B cell (primary cell): ENCODE results near the gene TMEM247. TPM values are rescaled to one million over a fixed set of nuclear protein-coding genes. Genes with fewer than 3 reads are reported as not detected.

ENCODE experiments used
- ATAC-seq: fragments of 200-7000 bp; cut with Tn5 transposase; one replicate; pipeline ENCODE4 v1.10.0; 2021; ENCODE audit warnings: low read depth, mild to moderate bottlenecking, moderate number of reproducible peaks, moderate library complexity
- CTCF ChIA-PET: fragments of 350-600 bp; sonication (Branson Sonifier 250); formaldehyde crosslinking; loops from one replicate; lab custom pipeline; 2021; ENCODE audit warnings: antibody characterized with exemption, inconsistent platforms; lab: Charles Lee
- POLR2A ChIA-PET: fragments of 350-600 bp; sonication (Branson Sonifier 250); formaldehyde crosslinking; loops from one replicate; lab custom pipeline; 2021; ENCODE audit warnings: antibody characterized with exemption; lab: Charles Lee
- DNase-seq: peaks from one replicate; pipeline ENCODE4 v3.0.0; 2013
- H2AFZ ChIP-seq: 2 replicates; pipeline ENCODE4 v1.6.1; 2012; ENCODE audit warnings: mild to moderate bottlenecking, low read depth, low read length; ENCODE audit not compliant: insufficient read depth, poor library complexity, severe bottlenecking
- H3K27ac ChIP-seq, 2 donors: 1 replicate in 1 of 2; 2 replicates in 1 of 2; pipeline ENCODE4 v1.5.1; 2012 to 2013; ENCODE audit warnings: low read length in 2 of 2, mild to moderate bottlenecking in 2 of 2, moderate library complexity in 1 of 2
- H3K27me3 ChIP-seq, 4 experiments: fragments of 200-600 bp in 1 of 4; sonication (generic) in 1 of 4; replicated peaks in 1 of 4; 1 replicate in 2 of 4; 2 replicates in 2 of 4; pipeline versions ENCODE4 v1.6.1 to v1.7.0; 2013 to 2016; ENCODE audit warnings: low read length in 3 of 4, mild to moderate bottlenecking in 2 of 4, mixed read lengths in 1 of 4, moderate library complexity in 1 of 4; ENCODE audit not compliant: insufficient read depth in 4 of 4, control insufficient read depth in 3 of 4; ENCODE audit errors: control extremely low read depth in 1 of 4
- H3K36me3 ChIP-seq, 2 experiments: replicated peaks in 1 of 2; 1 replicate in 1 of 2; 2 replicates in 1 of 2; pipeline versions ENCODE4 v1.6.1 to v1.7.1; 2013; ENCODE audit warnings: low read length in 1 of 2; ENCODE audit not compliant: insufficient read depth in 2 of 2, control insufficient read depth in 1 of 2; ENCODE audit errors: control extremely low read depth in 1 of 2, extremely low read depth in 1 of 2
- H3K4me1 ChIP-seq, 2 donors: fragments of 200-600 bp in 1 of 2; sonication (generic) in 1 of 2; 1 replicate in 1 of 2; 2 replicates in 1 of 2; pipeline versions ENCODE4 v1.5.1 to v1.6.1; 2013 to 2017; ENCODE audit warnings: low read length in 2 of 2; ENCODE audit not compliant: control insufficient read depth in 2 of 2, insufficient read depth in 2 of 2
- H3K4me2 ChIP-seq: replicated peaks from 2 replicates; pipeline ENCODE3; 2012; ENCODE audit warnings: mild to moderate bottlenecking, low read depth, low read length; ENCODE audit not compliant: poor library complexity, severe bottlenecking
- H3K4me3 ChIP-seq, 5 experiments: fragments of 200-600 bp in 1 of 5; sonication (generic) in 1 of 5; 1 replicate in 3 of 5; 2 replicates in 2 of 5; pipeline versions ENCODE4 v1.5.1 to v1.7.0; 2011 to 2016; ENCODE audit warnings: low read length in 4 of 5, mild to moderate bottlenecking in 4 of 5, low read depth in 2 of 5, control low read depth in 1 of 5, moderate library complexity in 1 of 5; ENCODE audit not compliant: insufficient read depth in 1 of 5; ENCODE audit errors: control extremely low read depth in 1 of 5, extremely low read depth in 1 of 5
- H3K79me2 ChIP-seq: fragments of 200-600 bp; sonication (generic); one replicate; pipeline ENCODE4 v1.6.0; 2016; ENCODE audit warnings: low read length; ENCODE audit not compliant: control insufficient read depth, insufficient read depth
- H3K9ac ChIP-seq: fragments of 200-600 bp; sonication (generic); 2 replicates; pipeline ENCODE4 v1.6.1; 2017; ENCODE audit warnings: mild to moderate bottlenecking, low read length, moderate library complexity
- H3K9me3 ChIP-seq, 3 donors: one replicate each; pipeline versions ENCODE4 v1.6.1 to v1.7.1; 2013; ENCODE audit warnings: low read length in 2 of 3; ENCODE audit not compliant: control insufficient read depth in 2 of 3, insufficient read depth in 1 of 3; ENCODE audit errors: control extremely low read depth in 1 of 3
- H4K20me1 ChIP-seq: 2 replicates; pipeline ENCODE4 v1.6.0; 2012; ENCODE audit warnings: mild to moderate bottlenecking, low read length; ENCODE audit not compliant: insufficient read depth, control insufficient read depth, poor library complexity, severe bottlenecking
- H3K27ac Mint-ChIP-seq: one replicate; pipeline ENCODE4 v1.8.0; 2021; ENCODE audit warnings: mixed read lengths
- H3K27me3 Mint-ChIP-seq: one replicate; pipeline ENCODE4 v1.8.0; 2021; ENCODE audit warnings: mixed read lengths
- H3K4me1 Mint-ChIP-seq: one replicate; pipeline ENCODE4 v1.8.0; 2021; ENCODE audit warnings: mixed read lengths
- H3K4me3 Mint-ChIP-seq: one replicate; pipeline ENCODE4 v1.8.0; 2021; ENCODE audit warnings: mixed read lengths
- H3K9me3 Mint-ChIP-seq: one replicate; pipeline ENCODE4 v1.8.0; 2022; ENCODE audit warnings: mixed read lengths; ENCODE audit not compliant: insufficient read depth
- EZH2 ChIP-seq: IDR thresholded peaks from 2 replicates; pipeline ENCODE4 v1.6.1; 2012; ENCODE audit warnings: borderline replicate concordance, low read depth, mild to moderate bottlenecking, moderate library complexity, low read length; ENCODE audit not compliant: insufficient read depth, poor library complexity, severe bottlenecking
- whole genome bisulfite sequencing: methylation state at CpG from one replicate; pipeline ENCODE4 v1.1.5; 2013; ENCODE audit warnings: missing lambda C conversion rate; ENCODE audit not compliant: insufficient coverage; 5-methylcytosine and 5-hydroxymethylcytosine counted together
- intact Hi-C: fragments of 100-400 bp; cut with micrococcal nuclease; formaldehyde crosslinking; loops from one replicate; pipeline ENCODE4 v1.10.0; 2022
- polyA plus RNA-seq: library from polyadenylated mRNA; depleted of rRNA; stranded (reverse); fragments of >200 nt; gene quantifications from 2 replicates; pipeline ENCODE4 v1.2.3, GENCODE V29; 2012
- total RNA-seq, 2 donors: library from RNA; stranded (reverse); fragments of 120-200 nt in 1 of 2; gene quantifications; 1 replicate in 1 of 2; 2 replicates in 1 of 2; pipeline versions ENCODE4 v1.2.3 to v1.2.4, GENCODE V29; 2013 to 2022
- TF ChIP-seq, protein P1 (sequence below): fragments of 200-600 bp; IDR thresholded peaks from one replicate; pipeline ENCODE4 v1.8.0; 2022; ENCODE audit warnings: antibody characterized with exemption, mild to moderate bottlenecking

TMEM247 gene
- total and polyA plus RNA-seq, 2 donors (not counting 1 experiment from before 2014, with no cell fraction given), result not detected

- no peak overlapping the region for H2AFZ ChIP-seq
- no CpG with 5 or more reads among the region's 1 CpG for WGBS
- no peaks in the 10 kb centered on the region for H3K4me1 Mint-ChIP-seq
- no peak overlapping the region for H3K9ac ChIP-seq
- H4K20me1 ChIP-seq, result no peaks in the 10 kb centered on the region
- CTCF ChIA-PET, result interaction anchor here (1.5 kb wide), 1 partner anchor 213 kb away, joined by 3 read pairs; no protein-coding TSS in a partner anchor
- POLR2A ChIA-PET, result no interaction called here
- H3K79me2 ChIP-seq, result no peaks in the 10 kb centered on the region
- DNase-seq (no peak), ATAC-seq (no peak)
- no peak overlapping the region for H3K27ac ChIP-seq
- H3K4me2 ChIP-seq, result no peak overlapping the region
- peaks cover 19% of the 10 kb centered on the region for H3K27me3 Mint-ChIP-seq
- intact Hi-C loops, result no loop called here
- H3K4me3 ChIP-seq, result no peak overlapping the region
- no peak overlapping the region for H3K4me3 Mint-ChIP-seq
- no peaks in the 10 kb centered on the region for H3K9me3 ChIP-seq
- no peaks in the 10 kb centered on the region for H3K9me3 Mint-ChIP-seq
- H3K27ac Mint-ChIP-seq, result no peak overlapping the region
- no peaks in the 10 kb centered on the region for H3K36me3 ChIP-seq
- no peaks in the 10 kb centered on the region for H3K27me3 ChIP-seq
- H3K4me1 ChIP-seq, result no peaks in the 10 kb centered on the region
- no peak for TF ChIP-seq EZH2
Measured at GRCh38 chr2:46438102-46438501, 41.3 kb upstream of the TMEM247 start.

GRCh38 chr2:46438794-46439193 is 40.6 kb upstream of the TMEM247 start:
- Histone ChIP-seq H4K20me1 (no peaks in the 10 kb centered on the region), H3K4me1 (no peaks in the 10 kb centered on the region), H2AFZ (no peak overlapping the region), H3K4me2 (no peak overlapping the region), H3K9ac (no peak overlapping the region), H3K4me3 (no peak overlapping the region), H3K27me3 (no peaks in the 10 kb centered on the region), H3K9me3 (no peaks in the 10 kb centered on the region), H3K79me2 (no peaks in the 10 kb centered on the region), H3K36me3 (no peaks in the 10 kb centered on the region), H3K27ac (no peak overlapping the region)
- ATAC-seq (no peak), DNase-seq (no peak)
- Mint-ChIP-seq H3K27me3 (peaks cover 21% of the 10 kb centered on the region), H3K4me3 (no peak overlapping the region), H3K4me1 (no peaks in the 10 kb centered on the region), H3K27ac (no peak overlapping the region), H3K9me3 (no peaks in the 10 kb centered on the region)
- TF ChIP-seq, protein P1, sequence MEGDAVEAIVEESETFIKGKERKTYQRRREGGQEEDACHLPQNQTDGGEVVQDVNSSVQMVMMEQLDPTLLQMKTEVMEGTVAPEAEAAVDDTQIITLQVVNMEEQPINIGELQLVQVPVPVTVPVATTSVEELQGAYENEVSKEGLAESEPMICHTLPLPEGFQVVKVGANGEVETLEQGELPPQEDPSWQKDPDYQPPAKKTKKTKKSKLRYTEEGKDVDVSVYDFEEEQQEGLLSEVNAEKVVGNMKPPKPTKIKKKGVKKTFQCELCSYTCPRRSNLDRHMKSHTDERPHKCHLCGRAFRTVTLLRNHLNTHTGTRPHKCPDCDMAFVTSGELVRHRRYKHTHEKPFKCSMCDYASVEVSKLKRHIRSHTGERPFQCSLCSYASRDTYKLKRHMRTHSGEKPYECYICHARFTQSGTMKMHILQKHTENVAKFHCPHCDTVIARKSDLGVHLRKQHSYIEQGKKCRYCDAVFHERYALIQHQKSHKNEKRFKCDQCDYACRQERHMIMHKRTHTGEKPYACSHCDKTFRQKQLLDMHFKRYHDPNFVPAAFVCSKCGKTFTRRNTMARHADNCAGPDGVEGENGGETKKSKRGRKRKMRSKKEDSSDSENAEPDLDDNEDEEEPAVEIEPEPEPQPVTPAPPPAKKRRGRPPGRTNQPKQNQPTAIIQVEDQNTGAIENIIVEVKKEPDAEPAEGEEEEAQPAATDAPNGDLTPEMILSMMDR, result no peak
- no peak for TF ChIP-seq EZH2
- ChIA-PET POLR2A (no interaction called here), CTCF (interaction anchor here (1.5 kb wide), 1 partner anchor 212 kb away, joined by 3 read pairs; no protein-coding TSS in a partner anchor)
- 100% methylated on average over 1 of the region's 2 CpGs for WGBS
- intact Hi-C loops, result no loop called here
